NCI-H2171 (cell line): Measurements from ENCODE around the gene PTCD2.
"Not testable (repeated sequence)": the region's sequence is repeated elsewhere in the genome, so short reads cannot be mapped to it uniquely, and the experiment has no call there.

Experiments used
- DNase-seq: peaks from one replicate; lab custom pipeline; 2025; lab: John Stamatoyannopoulos, UW

The PTCD2 gene

DNA sequence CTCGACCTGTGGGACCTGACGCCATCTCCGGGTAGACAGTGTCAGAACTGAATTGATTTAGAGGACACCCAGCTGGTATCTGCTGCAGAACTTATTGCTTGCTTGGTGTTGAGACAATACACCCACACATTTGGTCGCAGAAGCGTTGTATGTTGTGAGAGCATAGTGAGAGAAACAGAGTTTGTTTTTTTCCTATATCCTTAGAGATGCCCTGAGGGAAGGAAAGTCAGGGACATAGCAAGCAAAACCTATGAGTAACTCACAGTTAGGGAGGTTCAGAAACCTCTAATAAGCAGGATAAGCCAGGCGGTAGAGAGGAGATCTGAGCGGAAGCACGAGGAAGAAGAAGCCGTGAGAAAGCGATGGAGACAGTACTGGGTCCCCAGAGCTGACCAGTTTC is 59.8 kb downstream of the PTCD2 start:
- no peak for DNase-seq

DNA sequence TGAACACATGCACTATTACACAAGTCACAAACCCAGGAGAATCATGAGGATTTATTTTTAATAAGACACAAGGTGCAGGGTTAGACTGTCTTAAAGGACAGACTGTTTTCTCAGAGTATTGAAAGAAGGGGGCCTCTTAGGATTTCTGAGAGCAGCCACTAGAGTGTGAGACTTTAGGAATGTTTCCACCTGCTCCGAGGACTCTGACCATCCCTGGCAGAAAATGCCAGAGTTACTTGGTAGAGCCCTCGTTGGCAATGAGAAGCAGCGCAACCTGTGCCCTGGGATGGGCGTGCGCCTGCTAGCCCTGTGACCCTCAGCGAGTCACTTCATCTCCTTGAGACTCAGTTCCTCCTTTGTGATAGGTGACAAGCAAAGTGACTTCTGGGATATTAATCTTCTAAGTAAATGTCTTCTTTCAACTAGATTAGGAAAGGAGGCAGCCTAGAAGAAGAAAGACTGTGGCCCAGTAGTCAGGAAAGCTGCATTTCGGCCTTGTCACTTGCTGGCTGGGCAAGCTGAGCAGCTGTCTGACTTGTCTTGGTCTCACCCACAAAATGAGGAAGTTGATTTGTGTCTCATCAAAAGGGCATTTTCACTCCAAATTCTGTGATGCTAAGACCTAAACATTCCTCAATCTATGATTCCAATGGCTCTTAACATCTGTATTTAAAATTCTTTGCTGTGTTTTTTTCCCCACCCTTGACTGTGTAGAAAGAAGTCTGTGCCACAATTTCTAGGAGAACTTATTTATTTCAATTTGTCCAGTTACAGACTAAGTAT is 60.5 kb downstream of the PTCD2 start:
- DNase-seq: no peak

DNA sequence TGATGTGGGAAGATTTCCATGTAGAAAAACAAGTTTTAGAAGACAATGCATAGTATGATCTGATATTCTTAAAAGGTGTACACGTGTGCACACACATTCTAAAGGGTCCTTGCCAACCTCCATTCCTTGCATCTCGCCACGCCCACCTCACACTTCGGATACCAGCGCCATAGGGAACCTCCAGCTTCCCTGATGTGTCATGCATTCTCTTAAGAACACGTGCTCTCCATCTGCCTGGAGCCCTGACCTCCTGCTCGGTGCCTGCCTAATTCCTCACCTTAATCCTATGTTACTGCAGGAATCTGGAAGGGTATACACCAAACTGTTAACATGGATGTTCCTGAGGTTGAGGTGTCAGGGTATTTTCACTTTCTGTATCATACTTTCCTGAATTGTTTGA is 63.1 kb downstream of the PTCD2 start:
- DNase-seq: no peak

DNA sequence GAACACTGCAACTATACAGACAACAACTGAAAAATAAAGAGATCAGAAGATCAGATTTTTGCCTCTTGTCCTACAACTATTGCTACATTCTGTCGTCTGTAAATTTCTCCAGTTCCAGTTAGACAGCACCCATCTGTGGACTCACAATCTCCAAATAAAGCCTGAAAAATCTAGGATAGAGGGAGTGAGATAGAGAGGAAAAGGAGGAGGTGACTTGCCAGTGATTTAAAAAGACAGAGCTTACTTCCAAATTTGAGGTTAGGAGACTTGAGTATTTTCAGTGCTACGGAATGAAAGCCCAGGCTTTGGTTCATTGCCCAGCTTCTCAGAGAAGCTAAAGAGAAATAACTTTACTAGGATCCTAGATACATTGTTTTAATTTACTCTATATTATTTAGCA is 63.6 kb downstream of the PTCD2 start:
- DNase-seq: no peak

DNA sequence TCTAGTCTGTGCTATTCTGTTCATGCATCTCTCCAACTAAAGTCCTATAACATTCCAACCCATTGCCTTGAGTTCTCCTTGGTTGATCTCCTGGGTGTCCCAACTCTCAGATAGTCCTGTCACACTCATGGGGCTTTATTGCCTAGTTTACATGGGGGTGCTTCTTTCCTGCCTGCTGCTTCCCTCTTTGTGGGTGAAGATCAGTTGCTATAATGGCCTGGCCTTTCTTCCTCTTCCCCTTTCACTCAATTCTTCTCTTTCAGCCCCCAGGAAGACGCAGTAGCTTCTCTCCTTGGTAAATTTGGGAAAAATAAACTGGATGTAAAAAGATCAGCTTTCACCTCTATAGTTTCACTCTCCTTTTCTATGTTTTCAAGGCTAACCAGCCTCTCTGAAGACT is 66.5 kb downstream of the PTCD2 start:
- no peak for DNase-seq

DNA sequence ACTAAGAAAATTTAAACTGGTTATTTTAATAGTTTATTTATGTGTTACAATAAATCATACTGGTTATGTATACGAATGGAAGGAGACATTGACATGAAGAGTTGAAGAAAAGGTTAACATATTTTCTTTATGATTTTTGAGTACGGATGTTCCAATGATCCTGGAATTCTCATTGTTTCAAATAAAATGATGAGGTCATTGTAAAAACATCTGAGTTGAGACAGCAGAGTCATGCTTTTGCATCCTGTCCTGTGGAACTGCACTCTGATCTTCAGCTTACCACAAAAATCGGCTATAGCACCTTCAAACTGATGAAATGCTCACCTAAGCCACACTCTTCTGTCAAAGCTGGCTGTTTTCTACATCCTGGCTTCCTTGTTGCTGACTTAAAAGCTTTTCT is 67.8 kb downstream of the PTCD2 start:
- DNase-seq: no peak

DNA sequence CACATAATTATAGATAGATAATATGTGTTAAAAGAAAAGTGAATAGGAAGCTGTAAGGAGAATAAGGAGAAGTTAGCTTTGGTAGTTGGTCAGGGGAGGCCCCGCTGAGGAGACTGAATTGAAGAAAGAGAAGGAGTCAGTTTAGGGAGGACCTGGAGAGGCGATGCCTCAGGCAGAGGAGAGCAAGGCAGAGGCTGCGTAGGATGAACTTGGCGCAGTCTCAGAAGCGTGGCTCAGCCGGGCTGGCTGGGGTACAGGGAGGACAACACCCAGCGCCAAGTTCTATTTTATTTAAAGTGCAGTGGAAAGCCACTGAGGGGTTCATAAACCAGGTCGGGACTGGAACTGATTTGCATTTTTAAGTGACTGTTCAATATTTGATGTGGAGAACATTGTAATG is 68.5 kb downstream of the PTCD2 start:
- DNase-seq: no peak

DNA sequence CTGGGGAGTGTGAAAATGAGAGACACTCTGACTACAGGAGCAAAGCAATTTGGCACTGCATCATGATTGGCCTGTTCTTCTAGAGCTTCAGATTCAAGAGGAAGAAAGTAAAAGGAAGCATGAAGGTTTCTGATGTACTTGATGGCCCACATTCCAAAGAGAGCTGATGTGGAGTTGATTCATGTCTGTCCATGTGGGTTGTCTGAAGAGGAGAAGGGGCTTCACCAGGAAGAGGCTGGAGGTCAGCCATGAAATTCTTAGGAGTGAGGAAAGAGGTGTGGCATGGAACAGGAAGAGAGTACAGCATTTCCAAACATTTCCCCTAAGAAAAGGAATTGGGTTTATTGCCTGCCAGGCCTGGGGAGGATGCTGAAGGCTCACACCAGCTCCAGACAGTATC is 70.7 kb downstream of the PTCD2 start:
- DNase-seq: no peak

DNA sequence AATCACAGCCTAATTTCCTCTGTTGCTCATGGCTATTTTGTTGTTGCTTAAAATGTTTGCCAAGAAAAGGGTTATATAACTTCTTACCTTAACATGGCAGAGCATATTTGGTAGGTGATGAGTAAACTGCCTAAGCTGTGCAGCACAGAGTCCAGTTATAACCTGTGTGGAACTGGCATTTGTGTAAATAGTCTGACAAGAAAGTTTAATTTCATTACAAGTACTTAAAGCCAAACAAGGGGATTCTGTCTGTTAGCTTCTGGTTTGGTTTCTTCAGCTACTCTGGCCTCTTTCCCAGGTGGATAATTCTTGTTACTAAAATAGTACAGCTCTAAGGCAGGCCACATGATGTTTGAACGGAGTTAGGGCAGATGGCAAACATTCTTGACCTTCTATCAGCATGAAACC is 72.2 kb downstream of the PTCD2 start:
- no peak for DNase-seq

DNA sequence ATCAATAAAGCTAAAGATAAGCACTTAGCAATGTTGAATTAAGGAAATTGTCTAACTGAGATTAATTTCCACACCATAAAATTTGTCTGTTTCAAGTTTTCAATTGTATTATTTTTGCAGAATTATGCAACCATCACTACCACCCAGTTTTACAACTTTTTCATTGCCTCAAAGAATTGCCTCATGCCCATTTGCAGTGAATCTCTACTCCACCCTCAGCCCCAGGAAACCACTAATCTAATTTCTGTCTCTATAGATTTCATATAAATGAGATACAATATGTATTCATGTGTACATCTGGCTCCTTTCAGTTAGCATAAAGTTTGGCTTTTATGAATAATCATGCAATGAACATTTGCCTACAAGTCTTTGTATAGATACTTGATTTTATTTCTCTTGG is 72.9 kb downstream of the PTCD2 start:
- no peak for DNase-seq

DNA sequence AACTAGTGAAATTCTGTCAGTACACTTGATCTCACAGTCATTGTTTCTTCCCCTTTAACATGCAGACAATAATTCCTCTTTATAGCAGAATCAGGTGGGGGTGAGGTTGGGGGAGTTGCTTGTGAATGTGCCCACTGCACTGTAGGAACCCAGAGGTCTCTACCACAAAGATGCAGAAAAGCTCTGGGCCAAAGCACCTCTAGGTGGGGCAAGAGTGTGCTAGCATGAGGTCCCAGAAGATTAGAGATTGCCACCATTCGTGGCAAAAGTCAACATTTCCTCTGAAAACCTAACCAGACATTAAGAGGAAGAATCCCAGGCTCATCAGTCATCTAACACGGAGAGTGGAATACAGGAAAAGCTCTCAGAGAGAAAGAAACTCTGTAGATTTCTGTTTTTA is 74.5 kb downstream of the PTCD2 start:
- no peak for DNase-seq

DNA sequence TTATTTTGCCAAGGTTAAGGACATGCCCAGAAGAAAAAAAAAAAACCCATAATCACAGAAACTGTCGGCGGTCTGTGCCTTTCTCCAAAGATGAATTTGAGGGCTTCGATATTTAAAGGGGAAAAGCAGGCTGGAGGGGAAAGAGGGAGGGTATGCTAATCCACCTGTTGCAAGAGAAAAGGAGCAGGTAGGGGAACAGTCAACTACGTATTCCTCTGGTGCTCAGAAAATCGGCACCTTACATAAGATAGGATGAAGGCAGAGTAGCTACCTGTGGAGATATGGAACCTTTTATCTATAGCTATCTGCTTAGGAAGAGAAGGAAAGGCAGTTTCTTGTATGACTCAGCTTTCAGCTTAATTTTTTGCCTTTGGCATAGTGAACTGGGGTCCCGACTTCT is 77.7 kb downstream of the PTCD2 start:
- DNase-seq: no peak

DNA sequence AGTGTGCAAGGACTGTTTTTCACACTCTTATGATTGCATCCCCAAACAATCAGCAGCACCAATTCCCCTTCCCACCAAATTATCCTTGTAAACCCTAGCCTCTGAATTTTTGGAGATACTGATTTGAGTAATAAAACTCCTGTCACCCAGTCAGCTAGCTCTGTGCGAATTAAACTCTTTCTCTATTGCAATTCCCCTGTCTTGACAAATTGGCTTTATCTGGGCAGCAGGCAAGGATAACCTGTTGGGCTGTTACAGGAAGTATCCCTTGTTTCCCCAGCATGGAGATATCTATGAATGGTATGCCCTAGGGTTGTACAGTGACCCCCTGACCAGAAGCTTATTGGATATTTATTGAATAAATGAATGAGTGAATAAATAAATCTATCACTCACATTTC is 80.8 kb downstream of the PTCD2 start:
- no peak for DNase-seq

DNA sequence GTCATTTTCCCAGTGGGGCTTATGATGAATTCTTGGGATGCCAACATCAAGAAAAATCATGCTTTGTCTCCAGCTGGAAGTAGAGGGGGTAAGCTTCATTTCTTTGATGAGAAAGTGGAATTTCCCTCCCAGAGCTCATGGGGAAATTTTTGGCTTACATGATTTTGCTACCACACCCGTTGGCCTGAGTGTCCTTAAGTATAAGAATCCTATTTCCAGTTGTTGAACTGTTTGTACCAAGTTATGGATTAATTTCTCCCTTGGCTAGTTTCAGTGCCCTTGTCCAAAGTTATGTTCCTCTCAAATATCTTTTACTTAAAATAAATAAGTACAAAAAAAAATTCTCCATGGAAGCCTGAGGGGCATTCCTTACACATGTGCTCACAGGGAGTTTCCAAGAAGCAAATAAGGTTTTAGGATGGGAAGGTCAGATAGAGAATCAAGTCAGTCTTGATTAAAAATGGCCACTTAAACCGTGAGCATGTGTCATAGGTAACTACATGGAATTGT is 82.3 kb downstream of the PTCD2 start:
- DNase-seq: no peak

DNA sequence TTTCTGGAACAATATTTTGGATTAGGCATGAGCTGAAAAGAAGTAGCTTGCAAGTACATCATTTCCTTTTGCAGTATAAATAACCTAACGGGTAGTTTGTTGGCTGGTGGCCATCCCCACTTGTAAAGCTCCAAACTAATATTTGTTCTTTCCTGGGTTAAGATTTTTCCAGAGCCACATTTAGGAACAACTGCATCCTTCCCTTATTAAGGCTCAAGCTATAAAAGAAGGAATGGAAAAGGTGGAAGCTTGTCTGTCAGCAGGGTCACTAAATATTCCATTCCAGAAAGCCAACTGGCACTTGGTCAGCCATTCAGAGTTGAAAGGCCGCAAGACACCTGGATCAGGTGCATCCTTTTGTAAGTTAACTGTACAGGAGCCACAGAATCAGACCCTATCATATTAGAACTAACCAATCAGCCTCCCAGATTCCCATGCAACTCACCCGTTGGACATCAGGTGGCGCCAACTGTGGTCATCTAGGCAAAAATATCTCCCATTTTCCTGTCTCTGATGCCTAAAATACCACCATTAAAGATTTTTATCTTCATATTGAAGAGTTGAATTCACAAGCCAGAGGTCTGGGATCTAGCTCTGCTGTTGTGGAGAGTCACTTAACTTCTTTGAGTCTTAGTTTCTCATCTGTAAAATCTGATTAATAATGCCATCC is 82.9 kb downstream of the PTCD2 start:
- no peak for DNase-seq

DNA sequence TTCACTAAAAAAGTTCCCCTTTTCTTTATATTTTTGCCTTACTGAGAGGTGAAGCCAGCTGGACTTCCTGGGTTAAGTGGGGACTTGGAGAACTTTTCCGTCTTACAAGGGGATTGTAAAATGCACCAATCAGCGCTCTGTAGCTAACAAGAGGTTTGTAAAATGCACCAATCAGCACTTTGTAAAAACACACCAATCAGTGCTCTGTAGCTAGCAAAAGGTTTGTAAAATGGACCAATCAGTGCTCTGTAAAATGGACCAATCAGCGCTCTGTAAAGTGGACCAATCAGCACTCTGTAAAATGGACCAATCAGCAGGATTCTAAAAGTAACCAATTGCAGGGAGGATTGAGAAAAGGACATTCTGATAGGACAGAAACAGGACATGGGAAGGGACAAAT is 84.6 kb downstream of the PTCD2 start:
- DNase-seq: not testable (repeated sequence)

DNA sequence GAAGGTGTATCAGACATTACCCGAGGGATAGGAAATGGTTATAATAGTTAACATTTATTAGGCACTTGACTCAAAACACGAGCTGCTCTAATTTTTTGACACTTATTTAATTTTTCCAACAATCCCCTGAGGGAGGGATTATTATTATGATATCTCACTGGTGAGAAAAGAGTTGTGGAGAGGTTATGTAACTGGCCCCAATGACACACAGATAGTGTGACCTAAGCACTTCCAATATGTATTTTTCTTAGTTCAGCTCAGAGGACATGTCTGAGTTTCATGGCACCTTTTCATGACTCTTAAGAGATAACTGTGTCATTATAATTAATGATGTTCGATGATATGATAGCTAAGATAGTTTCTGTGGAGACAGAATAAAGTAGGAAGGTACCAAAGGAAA is 86.9 kb downstream of the PTCD2 start:
- no peak for DNase-seq

DNA sequence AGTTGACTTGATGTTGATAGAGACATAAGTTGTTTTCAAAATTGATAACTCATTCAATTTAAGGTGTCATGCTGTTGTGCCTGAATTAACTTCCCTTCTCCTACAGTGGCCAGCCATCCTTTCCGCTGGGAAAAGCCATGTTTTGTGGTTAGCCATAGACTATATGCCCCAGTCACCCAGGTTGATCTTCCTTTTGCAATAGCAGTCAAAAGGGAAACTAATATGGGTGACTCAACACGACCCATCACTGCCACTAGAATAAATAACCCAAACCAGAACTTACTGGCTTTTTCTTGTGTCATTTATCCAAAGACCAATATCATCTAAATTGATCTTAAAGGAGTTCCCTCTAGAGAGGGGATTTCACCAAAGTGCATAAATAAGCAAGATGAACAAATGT is 87.4 kb downstream of the PTCD2 start:
- DNase-seq: no peak

DNA sequence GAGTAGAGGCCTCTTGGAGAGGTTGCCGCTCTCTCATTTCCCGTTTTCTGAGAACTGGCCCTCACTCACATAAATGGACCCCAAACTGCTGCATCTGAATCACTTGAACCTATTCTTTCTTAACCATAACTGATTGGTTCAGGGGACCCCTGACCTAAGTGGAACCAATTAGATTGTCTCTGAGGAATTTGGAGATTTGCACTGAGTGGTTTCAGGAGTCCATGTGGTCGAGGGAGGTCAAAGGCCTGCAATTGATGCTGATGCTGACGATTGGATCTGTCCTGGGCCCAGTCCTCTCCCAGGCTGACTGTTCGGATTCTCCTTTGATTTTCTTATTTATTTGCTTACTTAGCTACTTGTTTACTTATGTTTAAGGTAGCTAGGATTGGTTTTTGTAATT is 88.0 kb downstream of the PTCD2 start:
- DNase-seq: no peak

DNA sequence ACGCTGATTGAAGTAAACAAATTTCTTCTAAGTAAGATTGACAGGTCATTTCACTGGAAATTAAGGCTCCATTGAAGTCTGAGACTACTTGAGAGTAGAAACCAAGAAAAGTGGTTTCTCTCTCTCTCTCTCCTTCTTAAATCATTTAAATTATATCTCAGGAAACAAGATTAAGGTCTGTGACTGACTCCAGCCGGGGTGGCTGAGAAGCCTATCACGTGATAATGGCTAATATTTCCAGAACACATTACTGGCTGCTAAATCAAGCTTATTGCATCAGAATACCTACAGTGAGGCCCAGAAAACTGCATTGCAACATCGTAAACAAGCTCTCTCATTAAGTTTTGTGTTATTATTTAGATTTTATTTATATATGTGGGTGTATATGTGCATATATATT is 88.4 kb downstream of the PTCD2 start:
- no peak for DNase-seq

DNA sequence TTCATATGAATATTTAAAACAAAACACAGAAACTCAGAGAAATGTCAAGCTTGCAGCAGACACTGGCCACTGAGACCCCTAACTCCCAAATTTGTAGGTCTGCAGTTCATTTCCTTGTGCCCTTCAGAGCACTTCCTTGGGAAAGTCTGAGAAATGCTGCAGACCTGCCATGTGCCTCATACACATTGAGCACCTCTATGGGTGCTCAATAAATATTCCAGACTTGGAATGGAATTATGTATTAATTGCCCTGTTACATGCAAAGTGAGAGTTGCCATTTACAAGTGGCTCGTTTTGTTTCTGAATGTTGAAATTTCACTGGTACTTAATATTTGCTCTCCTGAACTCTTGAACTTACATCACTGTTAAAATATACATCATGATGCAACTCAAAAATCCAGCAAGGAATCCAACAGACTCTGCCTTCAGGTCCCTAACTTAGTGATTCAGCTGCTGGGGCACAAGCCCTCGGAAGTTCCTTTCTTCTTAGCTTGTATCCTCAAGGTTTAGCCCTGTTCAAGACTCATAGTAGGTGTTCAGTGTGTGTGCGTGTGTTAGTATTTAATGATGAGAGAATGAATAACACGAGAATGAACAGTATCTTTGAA is 90.6 kb downstream of the PTCD2 start:
- DNase-seq: no peak

DNA sequence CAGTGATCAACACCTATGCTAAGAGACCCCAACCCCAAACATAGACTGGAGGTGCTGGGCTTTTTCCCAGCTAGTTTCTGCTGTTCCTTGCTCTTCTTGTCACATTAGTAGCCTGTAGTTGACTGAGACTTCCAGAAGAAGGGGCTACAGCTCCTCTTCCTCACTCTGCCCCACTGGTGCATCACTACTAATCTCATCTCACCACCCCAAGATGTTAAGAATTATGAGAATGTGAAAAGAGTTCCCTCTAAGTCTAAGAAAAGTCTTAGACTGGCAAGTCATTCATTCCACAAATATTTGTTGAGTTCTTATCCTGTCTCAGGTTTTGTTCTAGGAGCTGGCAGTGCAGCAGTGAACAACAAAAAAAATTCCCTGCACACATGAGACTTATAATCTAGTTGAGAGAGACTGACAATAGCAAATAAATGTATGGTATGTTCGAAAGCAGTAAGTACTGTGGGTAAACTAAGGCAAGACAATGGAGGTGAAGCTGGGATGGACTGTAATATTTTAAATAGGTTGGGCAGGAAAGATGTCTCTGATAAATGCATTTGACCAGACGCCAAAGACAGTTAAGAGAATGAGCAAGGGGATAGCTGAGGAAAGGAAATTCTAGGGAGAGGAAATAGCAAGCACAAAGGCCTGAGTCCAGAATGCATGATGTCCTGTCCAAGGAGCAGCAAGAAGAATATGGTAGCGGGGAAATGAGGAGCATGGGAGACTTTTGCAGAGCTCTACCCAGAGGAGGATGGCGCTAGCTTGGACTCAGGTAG is 92.3 kb downstream of the PTCD2 start:
- no peak for DNase-seq
